WTC11 (cell line): ENCODE measurements around the gene SLC38A4.

Source experiments
- CTCF ChIP-seq: fragments of 200-600 bp; IDR thresholded peaks from 2 replicates; pipeline ENCODE4 v1.8.0; 2022; ENCODE audit warnings: antibody characterized with exemption
- ETV6 ChIP-seq: sonication (generic); formaldehyde crosslinking; IDR thresholded peaks from 2 replicates; pipeline ENCODE4 v1.8.1; 2022; ENCODE audit warnings: mild to moderate bottlenecking, missing genetic modification reagents
- MAX ChIP-seq: sonication (generic); formaldehyde crosslinking; IDR thresholded peaks from 2 replicates; pipeline ENCODE4 v1.8.0; 2022; ENCODE audit warnings: mild to moderate bottlenecking, missing genetic modification reagents
- PREB ChIP-seq: sonication (generic); formaldehyde crosslinking; IDR thresholded peaks from 2 replicates; pipeline ENCODE4 v1.8.1; 2022; ENCODE audit warnings: mild to moderate bottlenecking, missing genetic modification reagents, moderate library complexity, borderline replicate concordance
- RELA ChIP-seq: sonication (generic); formaldehyde crosslinking; IDR thresholded peaks from 2 replicates; pipeline ENCODE4 v1.8.1; 2022; ENCODE audit warnings: missing genetic modification reagents, mild to moderate bottlenecking, borderline replicate concordance

GRCh38 chr12:46743456-46743855 lies 82.3 kb downstream of the SLC38A4 start:
- TF ChIP-seq CTCF (no peak), ETV6 (CRISPR knock-in tag) (no peak), PREB (CRISPR knock-in tag) (no peak), MAX (CRISPR knock-in tag) (no peak), RELA (no peak)
